HEK293 (cell line): ENCODE data around the gene HMCN1.

ENCODE experiments used
- CTCF ChIA-PET: fragments of 350-600 bp; formaldehyde crosslinking; extraction: SDS; loops from one replicate; lab custom pipeline; 2021; ENCODE audit warnings: antibody characterized with exemption; lab: Yijun Ruan, JAX
- POLR2A ChIA-PET: fragments of 300-600 bp; formaldehyde crosslinking; extraction: SDS; loops from one replicate; lab custom pipeline; 2020; ENCODE audit warnings: antibody characterized with exemption, inconsistent platforms; lab: Yijun Ruan, JAX
- H3K27ac ChIP-seq: fragments of 200-500 bp; sonication (Bioruptor generic); 2 replicates; pipeline ENCODE4 v1.5.1; 2014; ENCODE audit warnings: low read depth, low read length, control low read depth, inconsistent platforms; ENCODE audit errors: extremely low read depth
- H3K36me3 ChIP-seq, 2 experiments: fragments of 200-500 bp in 1 of 2; sonication (Bioruptor generic) in 1 of 2; 1 replicate in 1 of 2; 2 replicates in 1 of 2; pipeline ENCODE4 v1.5.1; 2014 to 2017; ENCODE audit warnings: inconsistent platforms in 2 of 2, low read length in 2 of 2; ENCODE audit not compliant: control insufficient read depth in 2 of 2, insufficient read depth in 1 of 2
- H3K4me1 ChIP-seq: fragments of 200-500 bp; sonication (Bioruptor generic); 2 replicates; pipeline ENCODE4 v1.5.1; 2014; ENCODE audit warnings: mild to moderate bottlenecking, low read length, inconsistent platforms; ENCODE audit not compliant: control insufficient read depth, insufficient read depth
- H3K4me3 ChIP-seq: 2 replicates; pipeline ENCODE4 v1.5.1; 2011; ENCODE audit warnings: low read depth, mild to moderate bottlenecking, control low read depth, low read length, moderate library complexity
- H3K9me3 ChIP-seq: fragments of 200-500 bp; sonication (Bioruptor generic); 2 replicates; pipeline ENCODE4 v1.5.1; 2014; ENCODE audit warnings: low read depth, low read length, inconsistent platforms; ENCODE audit not compliant: control insufficient read depth, insufficient read depth
- FEZF1 ChIP-seq: fragments of 450-650 bp; formaldehyde crosslinking; IDR thresholded peaks from 2 replicates; pipeline ENCODE4 v1.5.1; 2016; ENCODE audit warnings: missing biosample characterization, missing genetic modification characterization
- GLIS2 ChIP-seq: fragments of 450-650 bp; formaldehyde crosslinking; IDR thresholded peaks from 2 replicates; pipeline ENCODE4 v1.5.1; 2016; ENCODE audit warnings: missing biosample characterization, missing genetic modification characterization
- KLF10 ChIP-seq: fragments of 450-650 bp; IDR thresholded peaks from 2 replicates; pipeline ENCODE4 v1.5.1; 2018; ENCODE audit warnings: missing biosample characterization, mild to moderate bottlenecking, missing genetic modification characterization
- RBAK ChIP-seq: fragments of 450-650 bp; formaldehyde crosslinking; IDR thresholded peaks from 2 replicates; pipeline ENCODE4 v1.5.1; 2016; ENCODE audit warnings: missing biosample characterization, missing genetic modification characterization
- SP2 ChIP-seq: fragments of 450-650 bp; formaldehyde crosslinking; IDR thresholded peaks from 2 replicates; pipeline ENCODE4 v1.5.1; 2016; ENCODE audit warnings: missing biosample characterization, missing genetic modification characterization
- YY2 ChIP-seq: fragments of 450-650 bp; formaldehyde crosslinking; IDR thresholded peaks from 2 replicates; pipeline ENCODE4 v1.5.1; 2016; ENCODE audit warnings: missing biosample characterization, missing genetic modification characterization
- ZBTB49 ChIP-seq: fragments of 450-650 bp; formaldehyde crosslinking; IDR thresholded peaks from 2 replicates; pipeline ENCODE4 v1.5.1; 2016; ENCODE audit warnings: missing biosample characterization, missing genetic modification characterization, low read depth
- ZBTB6 ChIP-seq: fragments of 450-650 bp; formaldehyde crosslinking; IDR thresholded peaks from 2 replicates; pipeline ENCODE4 v1.5.1; 2017; ENCODE audit warnings: missing biosample characterization, missing genetic modification characterization
- ZNF146 ChIP-seq: fragments of 450-650 bp; formaldehyde crosslinking; IDR thresholded peaks from 2 replicates; pipeline ENCODE4 v1.5.1; 2016; ENCODE audit warnings: missing biosample characterization, missing genetic modification characterization
- ZNF169 ChIP-seq: fragments of 450-650 bp; formaldehyde crosslinking; IDR thresholded peaks from 2 replicates; pipeline ENCODE4 v1.5.1; 2016; ENCODE audit warnings: missing biosample characterization, missing genetic modification characterization
- ZNF23 ChIP-seq: fragments of 450-650 bp; formaldehyde crosslinking; IDR thresholded peaks from 2 replicates; pipeline ENCODE4 v1.5.1; 2016; ENCODE audit warnings: missing biosample characterization, missing genetic modification characterization, borderline replicate concordance
- ZNF24 ChIP-seq: fragments of 450-650 bp; formaldehyde crosslinking; IDR thresholded peaks from 2 replicates; pipeline ENCODE4 v1.5.1; 2016; ENCODE audit warnings: missing biosample characterization, missing genetic modification characterization
- ZNF266 ChIP-seq: fragments of 450-650 bp; formaldehyde crosslinking; IDR thresholded peaks from 2 replicates; pipeline ENCODE4 v1.5.1; 2016; ENCODE audit warnings: missing biosample characterization, missing genetic modification characterization, low read depth
- ZNF48 ChIP-seq: fragments of 450-650 bp; formaldehyde crosslinking; IDR thresholded peaks from 2 replicates; pipeline ENCODE4 v1.5.1; 2016; ENCODE audit warnings: missing biosample characterization, missing genetic modification characterization
- ZNF596 ChIP-seq: fragments of 450-650 bp; IDR thresholded peaks from 2 replicates; pipeline ENCODE4 v1.5.0; 2018; ENCODE audit warnings: missing biosample characterization, mild to moderate bottlenecking, missing genetic modification characterization, moderate library complexity
- ZNF610 ChIP-seq: fragments of 450-650 bp; formaldehyde crosslinking; IDR thresholded peaks from 2 replicates; pipeline ENCODE4 v1.5.1; 2016; ENCODE audit warnings: missing biosample characterization, missing genetic modification characterization, borderline replicate concordance
- ZNF621 ChIP-seq: fragments of 450-650 bp; formaldehyde crosslinking; IDR thresholded peaks from 2 replicates; pipeline ENCODE4 v1.5.1; 2017; ENCODE audit warnings: missing biosample characterization, missing genetic modification characterization
- ZNF658 ChIP-seq: fragments of 450-650 bp; formaldehyde crosslinking; IDR thresholded peaks from 2 replicates; pipeline ENCODE4; 2016; ENCODE audit warnings: missing biosample characterization, missing genetic modification characterization
- ZNF785 ChIP-seq: fragments of 450-650 bp; formaldehyde crosslinking; IDR thresholded peaks from 2 replicates; pipeline ENCODE4 v1.5.1; 2016; ENCODE audit warnings: missing biosample characterization, missing genetic modification characterization
- ZNF843 ChIP-seq: fragments of 450-650 bp; formaldehyde crosslinking; IDR thresholded peaks from 2 replicates; pipeline ENCODE4 v1.5.1; 2016; ENCODE audit warnings: missing biosample characterization, missing genetic modification characterization
- TF ChIP-seq, protein P1 (sequence below): fragments of 450-650 bp; formaldehyde crosslinking; IDR thresholded peaks from 2 replicates; pipeline ENCODE4 v1.5.1; 2016; ENCODE audit warnings: missing biosample characterization, missing genetic modification characterization
- TF ChIP-seq, protein P2 (sequence below): fragments of 450-650 bp; formaldehyde crosslinking; IDR thresholded peaks from 2 replicates; pipeline ENCODE4 v1.5.1; 2017; ENCODE audit warnings: missing biosample characterization, missing genetic modification characterization

Gene HMCN1

DNA sequence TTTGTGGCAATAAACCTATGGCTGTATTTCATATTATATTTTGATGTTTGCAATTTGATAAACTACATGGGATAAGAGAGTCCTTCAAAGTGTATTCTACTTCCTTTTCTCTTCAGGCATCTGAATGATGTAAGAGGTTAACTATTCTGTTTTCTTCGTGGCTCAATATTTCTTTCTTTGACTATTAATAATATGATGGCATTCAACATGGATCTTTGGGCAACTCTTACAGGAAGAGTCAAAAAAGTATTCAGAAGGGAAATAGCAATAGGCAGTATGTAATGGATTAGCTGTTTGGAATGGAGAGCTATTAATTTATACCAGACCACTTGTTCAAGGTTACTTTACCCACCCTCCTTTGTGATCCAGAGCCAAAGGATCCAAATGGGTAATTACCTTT is 74.4 kb downstream of the HMCN1 start:
- ChIA-PET CTCF (no interaction called here), POLR2A (no interaction called here)
- Histone ChIP-seq H3K36me3 (no peaks in the 10 kb centered on the region), H3K9me3 (no peaks in the 10 kb centered on the region), H3K27ac (no peak overlapping the region), H3K4me1 (peaks cover 5% of the 10 kb centered on the region; the same call in 1 of the 2 replicates), H3K4me3 (no peak overlapping the region)
- TF ChIP-seq KLF10 (tag by site-specific recombination) (no peak), ZNF24 (tag by site-specific recombination) (no peak), ZNF610 (tag by site-specific recombination) (no peak), ZNF48 (no peak), ZNF785 (tag by site-specific recombination) (no peak), ZBTB49 (tag by site-specific recombination) (no peak), SP2 (no peak), YY2 (tag by site-specific recombination) (no peak), RBAK (no peak), ZNF658 (tag by site-specific recombination) (no peak), ZNF266 (tag by site-specific recombination) (no peak), GLIS2 (tag by site-specific recombination) (no peak), FEZF1 (tag by site-specific recombination) (no peak), ZBTB6 (tag by site-specific recombination) (no peak), ZNF596 (tag by site-specific recombination) (no peak), ZNF621 (no peak), ZNF23 (no peak)
- TF ChIP-seq, protein P1, sequence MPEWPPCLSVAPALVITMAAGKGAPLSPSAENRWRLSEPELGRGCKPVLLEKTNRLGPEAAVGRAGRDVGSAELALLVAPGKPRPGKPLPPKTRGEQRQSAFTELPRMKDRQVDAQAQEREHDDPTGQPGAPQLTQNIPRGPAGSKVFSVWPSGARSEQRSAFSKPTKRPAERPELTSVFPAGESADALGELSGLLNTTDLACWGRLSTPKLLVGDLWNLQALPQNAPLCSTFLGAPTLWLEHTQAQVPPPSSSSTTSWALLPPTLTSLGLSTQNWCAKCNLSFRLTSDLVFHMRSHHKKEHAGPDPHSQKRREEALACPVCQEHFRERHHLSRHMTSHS (tag by site-specific recombination): no peak
- TF ChIP-seq, protein P2, sequence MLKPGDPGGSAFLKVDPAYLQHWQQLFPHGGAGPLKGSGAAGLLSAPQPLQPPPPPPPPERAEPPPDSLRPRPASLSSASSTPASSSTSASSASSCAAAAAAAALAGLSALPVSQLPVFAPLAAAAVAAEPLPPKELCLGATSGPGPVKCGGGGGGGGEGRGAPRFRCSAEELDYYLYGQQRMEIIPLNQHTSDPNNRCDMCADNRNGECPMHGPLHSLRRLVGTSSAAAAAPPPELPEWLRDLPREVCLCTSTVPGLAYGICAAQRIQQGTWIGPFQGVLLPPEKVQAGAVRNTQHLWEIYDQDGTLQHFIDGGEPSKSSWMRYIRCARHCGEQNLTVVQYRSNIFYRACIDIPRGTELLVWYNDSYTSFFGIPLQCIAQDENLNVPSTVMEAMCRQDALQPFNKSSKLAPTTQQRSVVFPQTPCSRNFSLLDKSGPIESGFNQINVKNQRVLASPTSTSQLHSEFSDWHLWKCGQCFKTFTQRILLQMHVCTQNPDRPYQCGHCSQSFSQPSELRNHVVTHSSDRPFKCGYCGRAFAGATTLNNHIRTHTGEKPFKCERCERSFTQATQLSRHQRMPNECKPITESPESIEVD (tag by site-specific recombination): no peak

- ChIA-PET CTCF (interaction anchor here (0.6 to 1.7 kb wide), 8 partner anchors 10 to 1113 kb away, joined by 3 to 7 read pairs (median 3); no protein-coding TSS in a partner anchor), POLR2A (no interaction called here)
- TF ChIP-seq ZNF146 (no peak), ZNF843 (no peak), ZNF169 (tag by site-specific recombination) (no peak)
- Histone ChIP-seq H3K9me3 (no peaks in the 10 kb centered on the region), H3K36me3 (no peaks in the 10 kb centered on the region), H3K4me1 (no peaks in the 10 kb centered on the region), H3K4me3 (no peak overlapping the region), H3K27ac (no peak overlapping the region)
Measured at GRCh38 chr1:185811073-185811709, 77.0 kb downstream of the HMCN1 start.
